GM12865 (cell line): ENCODE results near the gene PRPF6.

Source experiments
- DNase-seq: peaks from one replicate; pipeline ENCODE4 v3.0.0; 2010; ENCODE audit warnings: low read depth
- H3K4me3 ChIP-seq: 2 replicates; pipeline ENCODE4 v1.5.1; 2011; ENCODE audit warnings: mild to moderate bottlenecking, low read depth, low read length, control low read depth
- TF ChIP-seq, protein P1 (sequence below): IDR thresholded peaks from 2 replicates; pipeline ENCODE4 v1.5.1; 2011; ENCODE audit warnings: low read length, control low read depth, low read depth, inconsistent platforms; ENCODE audit not compliant: insufficient read depth; ENCODE audit errors: missing control alignments

PRPF6 gene

GRCh38 chr20:64010711-64011237 lies 29.8 kb downstream of the PRPF6 start:
- peak; percentile 88 for DNase-seq
- TF ChIP-seq, protein P1, sequence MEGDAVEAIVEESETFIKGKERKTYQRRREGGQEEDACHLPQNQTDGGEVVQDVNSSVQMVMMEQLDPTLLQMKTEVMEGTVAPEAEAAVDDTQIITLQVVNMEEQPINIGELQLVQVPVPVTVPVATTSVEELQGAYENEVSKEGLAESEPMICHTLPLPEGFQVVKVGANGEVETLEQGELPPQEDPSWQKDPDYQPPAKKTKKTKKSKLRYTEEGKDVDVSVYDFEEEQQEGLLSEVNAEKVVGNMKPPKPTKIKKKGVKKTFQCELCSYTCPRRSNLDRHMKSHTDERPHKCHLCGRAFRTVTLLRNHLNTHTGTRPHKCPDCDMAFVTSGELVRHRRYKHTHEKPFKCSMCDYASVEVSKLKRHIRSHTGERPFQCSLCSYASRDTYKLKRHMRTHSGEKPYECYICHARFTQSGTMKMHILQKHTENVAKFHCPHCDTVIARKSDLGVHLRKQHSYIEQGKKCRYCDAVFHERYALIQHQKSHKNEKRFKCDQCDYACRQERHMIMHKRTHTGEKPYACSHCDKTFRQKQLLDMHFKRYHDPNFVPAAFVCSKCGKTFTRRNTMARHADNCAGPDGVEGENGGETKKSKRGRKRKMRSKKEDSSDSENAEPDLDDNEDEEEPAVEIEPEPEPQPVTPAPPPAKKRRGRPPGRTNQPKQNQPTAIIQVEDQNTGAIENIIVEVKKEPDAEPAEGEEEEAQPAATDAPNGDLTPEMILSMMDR = no peak

GRCh38 chr20:64011366-64011779 lies 30.4 kb downstream of the PRPF6 start:
- TF ChIP-seq, protein P1 = no peak
- DNase-seq = peak; percentile 80
- peak overlapping the region; percentile 10 for H3K4me3 ChIP-seq

More at GRCh38 chr20:64010711-64011237, 29.8 kb downstream of the PRPF6 start:
- peak overlapping the region; percentile 10 for H3K4me3 ChIP-seq

DNA sequence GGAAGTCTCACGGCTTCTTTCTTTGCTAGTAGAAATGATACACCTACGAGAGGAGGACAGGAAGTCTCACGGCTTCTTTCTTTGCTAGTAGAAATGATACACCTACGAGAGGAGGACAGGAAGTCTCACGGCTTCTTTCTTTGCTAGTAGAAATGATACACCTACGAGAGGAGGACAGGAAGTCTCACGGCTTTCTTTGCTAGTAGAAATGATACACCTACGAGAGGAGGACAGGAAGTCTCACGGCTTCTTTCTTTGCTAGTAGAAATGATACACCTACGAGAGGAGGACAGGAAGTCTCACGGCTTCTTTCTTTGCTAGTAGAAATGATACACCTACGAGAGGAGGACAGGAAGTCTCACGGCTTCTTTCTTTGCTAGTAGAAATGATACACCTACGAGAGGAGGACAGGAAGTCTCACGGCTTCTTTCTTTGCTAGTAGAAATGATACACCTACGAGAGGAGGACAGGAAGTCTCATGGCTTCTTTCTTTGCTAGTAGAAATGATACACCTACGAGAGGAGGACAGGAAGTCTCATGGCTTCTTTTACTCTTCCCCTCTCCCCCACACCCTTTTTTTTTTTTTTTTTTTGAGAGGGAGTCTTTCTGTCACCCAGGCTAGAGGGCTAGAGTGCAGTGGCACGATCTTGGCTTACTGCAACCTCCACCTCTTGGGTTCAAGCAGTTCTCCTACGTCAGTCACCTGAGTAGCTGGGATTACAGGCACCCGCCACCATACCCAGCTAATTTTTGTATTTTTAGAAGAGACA lies 31.6 kb downstream of the PRPF6 start:
- peak overlapping the region; percentile 36 for H3K4me3 ChIP-seq
- peak; percentile 66 for DNase-seq

DNA sequence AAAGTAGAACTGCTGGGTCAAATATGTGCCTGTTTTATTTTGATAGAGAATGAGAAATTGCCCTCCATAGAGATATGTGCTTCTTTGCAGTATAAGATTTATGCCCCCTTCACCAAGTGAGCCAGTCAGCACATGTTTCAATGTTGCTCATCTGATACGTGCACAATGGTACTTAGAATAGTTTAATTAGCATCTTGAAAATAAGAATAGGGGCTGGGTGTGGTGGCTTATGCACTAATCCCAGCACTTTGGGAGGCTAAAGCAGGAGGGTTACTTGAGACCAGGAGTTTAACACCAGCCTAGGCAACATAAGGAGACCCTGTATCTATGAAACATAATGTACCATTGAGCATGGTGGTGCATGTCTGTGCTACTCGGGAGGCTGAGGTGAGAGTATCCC lies 34.7 kb downstream of the PRPF6 start:
- TF ChIP-seq, protein P1 = no peak
- DNase-seq = no peak
- H3K4me3 ChIP-seq = no peak overlapping the region

GRCh38 chr20:64021124-64021975 lies 40.4 kb downstream of the PRPF6 start:
- no peak overlapping the region for H3K4me3 ChIP-seq
- TF ChIP-seq, protein P1 = no peak
- DNase-seq = no peak

DNA sequence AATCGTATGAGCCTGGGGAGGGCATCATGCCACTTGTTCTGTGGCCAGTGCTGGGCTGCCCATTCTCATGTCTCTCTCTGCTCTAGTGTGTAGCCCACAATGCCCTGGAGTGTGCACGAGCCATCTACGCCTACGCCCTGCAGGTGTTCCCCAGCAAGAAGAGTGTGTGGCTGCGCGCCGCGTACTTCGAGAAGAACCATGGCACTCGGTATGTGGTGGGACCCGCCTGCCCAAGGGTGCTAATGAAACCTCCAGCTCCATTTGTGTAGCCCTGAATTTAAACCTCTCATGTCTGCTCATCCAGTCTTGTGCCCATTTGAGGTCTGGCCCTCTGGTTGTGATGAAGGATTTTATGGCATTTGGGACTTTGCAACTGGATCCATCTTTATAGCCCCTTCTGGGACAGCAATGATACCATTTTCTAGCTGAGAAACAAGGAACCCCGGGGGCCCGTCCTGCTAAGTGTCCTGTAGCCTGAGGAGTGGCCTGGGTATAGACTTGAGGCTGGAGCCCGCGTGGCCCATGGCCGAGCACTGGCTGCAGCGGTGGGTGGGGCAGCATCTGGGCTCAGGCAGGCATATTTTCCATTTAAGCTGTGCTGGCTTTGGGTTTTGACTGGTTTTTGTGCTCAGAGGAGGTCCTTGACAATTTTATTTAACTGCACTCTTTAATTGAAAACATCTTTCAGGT lies 41.9 kb downstream of the PRPF6 start:
- TF ChIP-seq, protein P1 = no peak
- no peak overlapping the region for H3K4me3 ChIP-seq
- no peak for DNase-seq
